ENCODE measurements around the gene SNRK. TPM values are rescaled to one million over a fixed set of nuclear protein-coding genes. Genes with fewer than 3 reads are reported as not detected.

The SNRK gene
- total RNA-seq, 1 experiment from 2014 or later, result 25.4 TPM

DNA sequence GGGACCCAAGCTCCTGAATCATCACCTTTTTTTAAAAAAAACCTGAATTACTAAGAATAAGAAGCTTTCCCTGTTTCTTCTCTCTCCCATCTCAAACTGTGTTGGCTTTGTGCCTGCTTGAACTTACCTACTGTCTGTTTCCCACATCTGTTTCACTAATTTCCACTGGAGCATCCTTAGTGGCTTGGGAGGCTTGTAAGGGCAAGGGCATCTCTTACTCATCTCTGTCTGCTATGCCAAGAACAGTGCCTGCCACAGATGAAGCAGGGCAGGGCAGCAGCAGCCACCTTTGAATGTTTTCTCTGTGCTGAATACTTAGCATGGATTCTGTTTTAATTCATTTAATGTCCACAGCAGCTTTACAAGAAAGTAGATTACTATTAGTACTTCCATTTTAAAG lies 42.3 kb downstream of the SNRK start:
- H3K4me1 ChIP-seq, result peaks cover 5% of the 10 kb centered on the region; the same call in 1 of the 2 replicates
- no peaks in the 10 kb centered on the region for H3K27me3 ChIP-seq (replicated peaks; ENCODE audit: control insufficient read depth, insufficient read depth, low read length)
- BruUV-seq (replicated peaks), result no TSS peak
- Mint-ChIP-seq H3K27ac (ENCODE audit: unreplicated experiment) (no peak overlapping the region), H3K36me3 (ENCODE audit: insufficient read depth, unreplicated experiment) (peaks cover 13% of the 10 kb centered on the region), H3K4me1 (ENCODE audit: low read depth, unreplicated experiment) (peaks cover 10% of the 10 kb centered on the region), H3K9me3 (ENCODE audit: unreplicated experiment) (no peaks in the 10 kb centered on the region), H3K27me3 (ENCODE audit: insufficient read depth, unreplicated experiment) (no peaks in the 10 kb centered on the region), H3K4me3 (ENCODE audit: unreplicated experiment) (no peak overlapping the region)
- POLR2A ChIA-PET, result no interaction called here
- no peaks in the 10 kb centered on the region for H3K36me3 ChIP-seq (ENCODE audit: control insufficient read depth, insufficient read depth, low read length)
- CTCF ChIA-PET, result no interaction called here
- intact Hi-C loops (cut with micrococcal nuclease; ENCODE audit: unreplicated experiment), result no loop called here
- no peak for DNase-seq
- TF ChIP-seq, protein P1, sequence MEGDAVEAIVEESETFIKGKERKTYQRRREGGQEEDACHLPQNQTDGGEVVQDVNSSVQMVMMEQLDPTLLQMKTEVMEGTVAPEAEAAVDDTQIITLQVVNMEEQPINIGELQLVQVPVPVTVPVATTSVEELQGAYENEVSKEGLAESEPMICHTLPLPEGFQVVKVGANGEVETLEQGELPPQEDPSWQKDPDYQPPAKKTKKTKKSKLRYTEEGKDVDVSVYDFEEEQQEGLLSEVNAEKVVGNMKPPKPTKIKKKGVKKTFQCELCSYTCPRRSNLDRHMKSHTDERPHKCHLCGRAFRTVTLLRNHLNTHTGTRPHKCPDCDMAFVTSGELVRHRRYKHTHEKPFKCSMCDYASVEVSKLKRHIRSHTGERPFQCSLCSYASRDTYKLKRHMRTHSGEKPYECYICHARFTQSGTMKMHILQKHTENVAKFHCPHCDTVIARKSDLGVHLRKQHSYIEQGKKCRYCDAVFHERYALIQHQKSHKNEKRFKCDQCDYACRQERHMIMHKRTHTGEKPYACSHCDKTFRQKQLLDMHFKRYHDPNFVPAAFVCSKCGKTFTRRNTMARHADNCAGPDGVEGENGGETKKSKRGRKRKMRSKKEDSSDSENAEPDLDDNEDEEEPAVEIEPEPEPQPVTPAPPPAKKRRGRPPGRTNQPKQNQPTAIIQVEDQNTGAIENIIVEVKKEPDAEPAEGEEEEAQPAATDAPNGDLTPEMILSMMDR (IDR thresholded peaks at IDR 0.05; ENCODE audit: insufficient read depth in 1 of 2, low read depth in 1 of 2, low read length in 1 of 2, severe bottlenecking in 1 of 2, unreplicated experiment in 1 of 2), result no peak
- no peaks in the 10 kb centered on the region for H3K9me3 ChIP-seq
- H3K4me3 ChIP-seq (ENCODE audit: low read depth, low read length), result no peak overlapping the region

DNA sequence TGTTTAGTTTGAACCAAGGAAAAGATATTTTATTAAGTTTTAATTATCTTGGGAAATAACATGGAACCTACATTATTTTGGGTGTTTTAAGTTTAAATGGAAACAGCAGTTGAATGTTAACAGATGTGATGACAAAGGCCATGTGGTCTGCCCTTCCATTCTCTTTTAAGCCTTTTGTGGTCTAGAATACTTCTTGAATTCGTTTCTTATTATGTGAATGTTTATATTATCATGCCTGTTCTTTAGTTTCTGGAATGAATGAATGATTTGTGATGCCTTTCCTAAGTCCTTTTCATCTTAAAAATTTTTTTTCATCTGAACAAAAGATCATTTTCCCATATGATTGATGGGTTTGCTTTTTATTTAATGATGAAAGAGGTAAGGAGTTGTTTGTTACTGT lies 44.6 kb downstream of the SNRK start:
- TF ChIP-seq, protein P1 (IDR thresholded peaks at IDR 0.05; ENCODE audit: insufficient read depth in 1 of 2, low read depth in 1 of 2, low read length in 1 of 2, severe bottlenecking in 1 of 2, unreplicated experiment in 1 of 2), result no peak

DNA sequence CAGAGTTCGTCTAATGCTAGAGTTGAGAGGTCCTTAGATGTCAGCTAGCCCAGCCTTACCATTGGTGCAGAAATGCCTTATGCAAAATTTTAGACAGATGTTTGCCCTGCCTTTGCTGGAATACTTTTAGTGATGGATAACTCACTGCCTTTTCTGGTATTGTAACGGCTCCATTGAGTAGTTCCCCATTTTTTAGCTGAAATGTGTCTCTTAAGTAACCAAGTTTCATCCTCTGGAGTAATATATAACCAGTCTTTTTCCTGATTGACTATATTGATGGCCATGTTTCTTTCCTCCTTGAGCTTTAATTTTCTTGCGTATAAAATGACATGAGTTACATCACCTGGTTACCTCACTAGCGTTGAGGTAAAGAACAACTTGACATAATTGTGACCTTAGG lies 45.0 kb downstream of the SNRK start:
- Mint-ChIP-seq H3K9me3 (ENCODE audit: unreplicated experiment) (peaks cover 17% of the 10 kb centered on the region), H3K4me1 (ENCODE audit: low read depth, unreplicated experiment) (peaks cover 6% of the 10 kb centered on the region), H3K4me3 (ENCODE audit: unreplicated experiment) (no peak overlapping the region), H3K27ac (ENCODE audit: unreplicated experiment) (no peak overlapping the region), H3K36me3 (ENCODE audit: insufficient read depth, unreplicated experiment) (peaks cover 39% of the 10 kb centered on the region), H3K27me3 (ENCODE audit: insufficient read depth, unreplicated experiment) (no peaks in the 10 kb centered on the region)
- DNase-seq, result no peak
- no TSS peak for BruUV-seq (replicated peaks)
- ChIA-PET POLR2A (interaction anchor here (0.9 kb wide), 1 partner anchor 25 kb away, joined by 3 read pairs; no protein-coding TSS in a partner anchor), CTCF (no interaction called here)
- intact Hi-C loops (cut with micrococcal nuclease; ENCODE audit: unreplicated experiment), result no loop called here
- Histone ChIP-seq H3K4me1 (peaks cover 5% of the 10 kb centered on the region; the same call in 1 of the 2 replicates), H3K27me3 (replicated peaks; ENCODE audit: control insufficient read depth, insufficient read depth, low read length) (no peaks in the 10 kb centered on the region), H3K36me3 (ENCODE audit: control insufficient read depth, insufficient read depth, low read length) (no peaks in the 10 kb centered on the region), H3K4me3 (ENCODE audit: low read depth, low read length) (no peak overlapping the region), H3K9me3 (peaks cover 8% of the 10 kb centered on the region)
- TF ChIP-seq, protein P1 (IDR thresholded peaks at IDR 0.05; ENCODE audit: insufficient read depth in 1 of 2, low read depth in 1 of 2, low read length in 1 of 2, severe bottlenecking in 1 of 2, unreplicated experiment in 1 of 2), result no peak

More for the DNA sequence above, 44.6 kb downstream of the SNRK start:
- Histone ChIP-seq H3K27me3 (replicated peaks; ENCODE audit: control insufficient read depth, insufficient read depth, low read length) (no peaks in the 10 kb centered on the region), H3K9me3 (peaks cover 8% of the 10 kb centered on the region; the same call in 1 of the 2 replicates), H3K36me3 (ENCODE audit: control insufficient read depth, insufficient read depth, low read length) (no peaks in the 10 kb centered on the region), H3K4me3 (ENCODE audit: low read depth, low read length) (no peak overlapping the region), H3K4me1 (peaks cover 5% of the 10 kb centered on the region; the same call in 1 of the 2 replicates)
- H3K4me1 Mint-ChIP-seq (ENCODE audit: low read depth, unreplicated experiment), result peaks cover 10% of the 10 kb centered on the region
- ChIA-PET POLR2A (interaction anchor here (0.9 kb wide), 1 partner anchor 25 kb away, joined by 3 read pairs; no protein-coding TSS in a partner anchor), CTCF (no interaction called here)
- no peak overlapping the region for H3K4me3 Mint-ChIP-seq (ENCODE audit: unreplicated experiment)
- H3K27me3 Mint-ChIP-seq (ENCODE audit: insufficient read depth, unreplicated experiment), result no peaks in the 10 kb centered on the region
- no peak overlapping the region for H3K27ac Mint-ChIP-seq (ENCODE audit: unreplicated experiment)
- intact Hi-C loops (cut with micrococcal nuclease; ENCODE audit: unreplicated experiment), result no loop called here
- H3K9me3 Mint-ChIP-seq (ENCODE audit: unreplicated experiment), result peaks cover 14% of the 10 kb centered on the region
- H3K36me3 Mint-ChIP-seq (ENCODE audit: insufficient read depth, unreplicated experiment), result peaks cover 35% of the 10 kb centered on the region
- no peak for DNase-seq
- BruUV-seq (replicated peaks), result no TSS peak

Measured in Caco-2 (cell line).